HG03064 (cell line): ENCODE data around the gene NFATC4.

Experiments
- ATAC-seq: cut with Tn5 transposase; IDR thresholded peaks from one replicate; pipeline ENCODE4 v1.9.1; 2021; ENCODE audit warnings: low read depth; ENCODE audit not compliant: unreplicated experiment

Gene NFATC4

DNA sequence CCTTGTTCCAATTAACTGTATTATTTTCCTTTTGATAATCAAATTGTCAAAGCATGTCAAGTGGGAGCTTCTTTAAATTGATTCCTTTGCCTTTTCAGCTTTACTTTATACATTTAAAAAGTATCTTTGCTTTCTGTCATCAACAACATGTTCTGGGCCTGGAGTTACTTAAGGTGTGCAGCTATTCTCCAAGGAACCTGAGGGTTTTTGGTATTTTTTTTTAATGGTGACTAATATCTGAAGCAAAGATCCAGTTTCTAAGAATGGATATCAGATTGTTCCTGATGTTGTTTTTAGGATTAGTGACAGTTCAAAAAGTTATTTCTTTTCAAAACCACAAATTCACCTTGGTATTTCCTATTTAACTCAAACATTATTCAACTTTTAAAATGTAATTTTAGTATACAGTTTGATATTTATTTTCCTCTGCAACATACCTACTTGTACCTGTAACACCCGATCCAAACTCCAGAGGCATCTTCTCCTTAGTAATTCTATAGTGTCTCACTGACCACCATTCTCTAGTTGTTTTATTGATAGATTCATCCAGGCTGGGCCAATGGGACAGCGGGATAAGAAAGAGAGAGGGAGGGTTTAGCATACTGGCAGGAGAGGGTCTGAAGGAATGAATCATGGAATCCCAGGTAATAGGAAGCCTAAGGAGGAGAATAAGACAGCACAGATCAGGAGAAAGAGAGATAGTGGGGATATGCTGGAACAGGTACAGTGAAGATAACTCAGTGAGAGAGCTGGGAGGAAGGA is 58.3 kb downstream of the NFATC4 start:
- ATAC-seq, result no peak

DNA sequence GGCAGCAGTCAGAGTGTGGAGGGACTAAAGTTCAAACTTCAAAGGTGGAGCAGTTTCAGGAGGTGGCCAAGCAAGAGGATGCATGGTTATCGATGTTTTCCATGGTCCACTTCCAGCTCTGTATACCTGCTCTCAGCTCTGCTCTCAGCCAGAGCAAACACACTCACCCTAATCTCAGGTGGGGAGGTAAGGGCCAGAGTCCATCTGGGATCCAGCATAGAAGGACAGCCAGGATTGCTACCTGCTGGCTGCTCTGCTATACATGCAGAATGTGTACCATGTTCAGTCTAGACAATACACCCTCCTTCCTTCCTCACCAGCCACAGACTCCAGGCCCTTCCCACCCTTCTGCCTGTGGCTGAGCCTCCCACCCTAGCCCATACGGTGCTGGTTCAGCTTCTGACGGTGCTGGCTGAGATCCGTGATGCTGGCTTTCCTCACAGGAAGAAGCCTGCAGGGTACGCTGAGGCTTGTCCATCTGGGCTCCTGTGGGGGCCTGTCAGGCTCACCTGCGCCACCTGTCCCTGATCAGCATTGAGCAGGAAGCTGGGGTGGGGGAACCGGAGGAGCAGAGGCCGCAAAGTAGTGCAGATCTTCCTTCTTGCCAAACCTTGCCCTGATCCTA is 59.0 kb downstream of the NFATC4 start:
- no peak for ATAC-seq

GRCh38 chr14:24427537-24428508 is 59.8 kb downstream of the NFATC4 start:
- ATAC-seq, result no peak

DNA sequence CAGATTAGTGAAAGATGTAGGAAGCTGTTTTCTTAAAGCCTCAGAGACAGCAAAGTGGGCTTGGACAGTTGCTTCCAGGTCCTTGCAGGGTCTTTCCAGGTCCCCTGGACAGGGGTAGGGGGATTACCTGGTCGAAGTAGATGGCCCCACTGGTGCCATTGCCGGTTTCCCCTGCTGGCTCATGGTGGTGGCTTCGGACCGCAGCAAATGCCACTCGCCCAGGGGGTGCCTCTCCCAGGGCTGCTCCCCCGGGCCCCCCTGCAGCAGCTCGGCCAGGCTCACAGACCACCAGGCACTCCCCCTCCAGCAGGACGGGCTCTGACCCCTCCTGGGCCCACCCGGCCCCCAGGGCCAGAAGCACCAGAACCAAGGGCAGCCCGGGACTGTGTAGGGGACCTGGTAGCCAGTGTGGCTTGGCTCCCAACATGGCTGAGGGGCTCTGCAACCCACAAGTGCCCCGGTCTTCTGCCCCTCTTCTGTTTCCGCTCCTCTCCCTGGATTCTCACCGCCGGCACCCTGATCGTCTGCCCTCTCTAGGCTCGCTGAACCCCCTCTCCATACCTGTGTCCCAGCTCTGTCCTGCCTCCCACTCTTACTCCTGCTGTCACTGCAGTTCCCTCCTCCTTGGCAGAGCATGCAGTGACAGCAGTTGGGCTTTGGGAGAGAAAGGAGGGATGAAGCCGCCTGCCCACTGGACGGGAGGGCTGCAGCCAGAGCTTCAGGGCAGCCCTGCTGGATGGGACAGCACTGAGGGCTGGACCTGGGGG is 60.8 kb downstream of the NFATC4 start:
- ATAC-seq, result no peak
